ENCODE data around the gene CACNA2D2. TPM values are rescaled to one million over a fixed set of nuclear protein-coding genes. Genes with fewer than 3 reads are reported as not detected.

CACNA2D2 gene
- total RNA-seq, 1 donor from 2014 or later, result 1.00 TPM

DNA sequence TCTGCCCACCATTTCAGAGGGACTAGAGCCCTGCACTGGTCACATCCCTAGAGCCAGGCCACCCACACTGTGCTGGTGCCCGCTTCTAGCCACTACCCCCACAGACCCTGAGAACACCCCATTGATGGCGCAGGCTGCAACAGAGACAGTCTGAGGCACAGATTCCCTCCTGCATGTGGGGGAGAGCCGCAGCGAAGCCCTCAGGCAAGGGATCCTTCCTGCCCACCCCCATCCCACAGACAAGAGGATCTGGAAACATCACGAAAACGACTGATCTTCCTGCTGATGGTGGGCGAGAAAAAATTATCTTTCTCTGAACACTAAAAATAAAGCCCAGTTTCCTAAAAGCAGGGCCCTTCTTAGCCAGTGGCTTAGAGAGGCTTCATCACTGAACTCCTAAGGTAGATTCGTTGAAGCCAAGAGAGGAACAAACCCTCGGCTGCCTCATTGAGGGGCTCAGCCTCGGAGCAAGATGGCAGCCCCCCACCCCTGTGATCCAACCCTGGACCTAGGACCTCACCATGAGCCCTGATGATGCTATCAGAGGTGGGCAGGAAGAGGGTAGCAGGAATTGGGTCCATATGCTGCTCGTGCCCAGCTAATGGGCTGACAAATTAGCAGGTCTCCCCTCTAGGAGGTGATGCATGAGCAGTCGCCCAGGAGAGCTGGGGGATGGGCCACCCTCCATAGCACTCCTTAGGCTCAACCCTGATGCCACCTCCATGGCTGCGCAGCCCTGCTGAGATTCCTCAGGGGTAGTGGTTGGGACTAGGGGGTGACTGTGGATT is 54.5 kb downstream of the CACNA2D2 start:
- FAIRE-seq, result no peak
- Histone ChIP-seq H3K9me3 (ENCODE audit: insufficient read depth, low read depth, low read length) (no peaks in the 10 kb centered on the region), H3K79me2 (ENCODE audit: insufficient read depth, low read length) (no peaks in the 10 kb centered on the region), H3K4me2 (ENCODE audit: low read length) (no peak overlapping the region), H2AFZ (ENCODE audit: low read depth, low read length) (no peak overlapping the region), H3K9ac (ENCODE audit: low read length) (no peak overlapping the region), H4K20me1 (ENCODE audit: insufficient read depth, low read length) (no peaks in the 10 kb centered on the region), H3K27ac (ENCODE audit: low read depth, low read length) (no peak overlapping the region), H3K4me1 (ENCODE audit: insufficient read depth, low read length) (no peaks in the 10 kb centered on the region), H3K36me3 (ENCODE audit: insufficient read depth, low read length) (no peaks in the 10 kb centered on the region), H3K4me3 (ENCODE audit: insufficient read depth, low read depth, low read length) (no peak overlapping the region), H3K27me3 (ENCODE audit: insufficient read depth, low read length) (peaks cover 2% of the 10 kb centered on the region)
- no peaks in the 10 kb centered on the region for H3K9me3 Mint-ChIP-seq (ENCODE audit: unreplicated experiment)
- peaks cover 33% of the 10 kb centered on the region for H3K27me3 Mint-ChIP-seq (ENCODE audit: low read depth, unreplicated experiment)
- no peaks in the 10 kb centered on the region for H3K36me3 Mint-ChIP-seq (ENCODE audit: low read depth, unreplicated experiment)
- TF ChIP-seq, protein P1, sequence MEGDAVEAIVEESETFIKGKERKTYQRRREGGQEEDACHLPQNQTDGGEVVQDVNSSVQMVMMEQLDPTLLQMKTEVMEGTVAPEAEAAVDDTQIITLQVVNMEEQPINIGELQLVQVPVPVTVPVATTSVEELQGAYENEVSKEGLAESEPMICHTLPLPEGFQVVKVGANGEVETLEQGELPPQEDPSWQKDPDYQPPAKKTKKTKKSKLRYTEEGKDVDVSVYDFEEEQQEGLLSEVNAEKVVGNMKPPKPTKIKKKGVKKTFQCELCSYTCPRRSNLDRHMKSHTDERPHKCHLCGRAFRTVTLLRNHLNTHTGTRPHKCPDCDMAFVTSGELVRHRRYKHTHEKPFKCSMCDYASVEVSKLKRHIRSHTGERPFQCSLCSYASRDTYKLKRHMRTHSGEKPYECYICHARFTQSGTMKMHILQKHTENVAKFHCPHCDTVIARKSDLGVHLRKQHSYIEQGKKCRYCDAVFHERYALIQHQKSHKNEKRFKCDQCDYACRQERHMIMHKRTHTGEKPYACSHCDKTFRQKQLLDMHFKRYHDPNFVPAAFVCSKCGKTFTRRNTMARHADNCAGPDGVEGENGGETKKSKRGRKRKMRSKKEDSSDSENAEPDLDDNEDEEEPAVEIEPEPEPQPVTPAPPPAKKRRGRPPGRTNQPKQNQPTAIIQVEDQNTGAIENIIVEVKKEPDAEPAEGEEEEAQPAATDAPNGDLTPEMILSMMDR (IDR thresholded peaks at IDR 0.05; ENCODE audit: insufficient read depth, low read depth, low read length), result no peak
- TF ChIP-seq EZH2 (IDR thresholded peaks at IDR 0.05; ENCODE audit: insufficient read depth, low read length), result no peak
- no peak overlapping the region for H3K27ac Mint-ChIP-seq (ENCODE audit: unreplicated experiment)
- no peak overlapping the region for H3K4me3 Mint-ChIP-seq (ENCODE audit: unreplicated experiment)
- no peak for DNase-seq (ENCODE audit: low read depth)
- no peaks in the 10 kb centered on the region for H3K4me1 Mint-ChIP-seq (ENCODE audit: low read depth, unreplicated experiment)

DNA sequence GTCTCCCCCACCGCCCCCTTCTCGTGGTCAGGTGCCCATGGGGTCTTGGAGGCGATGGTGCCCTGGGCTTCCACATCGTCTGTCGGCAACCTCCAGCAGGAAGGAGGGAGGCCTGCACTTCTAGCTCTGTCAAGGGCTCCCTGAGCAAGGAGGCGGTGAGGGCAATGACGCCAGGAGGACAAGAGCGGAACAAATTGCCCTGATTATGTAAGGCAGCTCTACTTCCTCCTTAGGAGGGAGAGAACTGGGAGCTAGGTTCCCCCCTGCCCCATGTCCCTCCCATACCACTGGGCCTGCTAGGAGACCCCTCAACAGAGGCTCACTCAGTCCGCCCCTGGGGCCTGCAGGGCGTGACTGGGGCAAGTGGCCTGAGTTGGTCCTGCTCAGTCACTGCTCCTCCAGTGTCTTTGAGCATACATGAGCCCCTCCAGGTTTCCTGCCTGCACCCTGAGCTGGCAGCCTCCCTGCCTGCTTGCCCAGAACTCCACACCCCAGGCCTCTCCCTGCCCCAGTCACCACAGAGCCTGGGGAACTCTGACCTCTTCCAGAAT is 56.1 kb downstream of the CACNA2D2 start:
- Histone ChIP-seq H3K27ac (ENCODE audit: low read depth, low read length) (no peak overlapping the region), H3K79me2 (ENCODE audit: insufficient read depth, low read length) (no peaks in the 10 kb centered on the region), H2AFZ (ENCODE audit: low read depth, low read length) (no peak overlapping the region), H3K4me1 (ENCODE audit: insufficient read depth, low read length) (no peaks in the 10 kb centered on the region), H3K27me3 (ENCODE audit: insufficient read depth, low read length) (peaks cover 2% of the 10 kb centered on the region), H3K9me3 (ENCODE audit: insufficient read depth, low read depth, low read length) (no peaks in the 10 kb centered on the region), H3K4me2 (ENCODE audit: low read length) (no peak overlapping the region), H3K4me3 (ENCODE audit: insufficient read depth, low read depth, low read length) (no peak overlapping the region), H3K36me3 (ENCODE audit: insufficient read depth, low read length) (no peaks in the 10 kb centered on the region), H3K9ac (ENCODE audit: low read length) (no peak overlapping the region), H4K20me1 (ENCODE audit: insufficient read depth, low read length) (no peaks in the 10 kb centered on the region)
- H3K27me3 Mint-ChIP-seq (ENCODE audit: low read depth, unreplicated experiment), result peaks cover 33% of the 10 kb centered on the region
- TF ChIP-seq EZH2 (IDR thresholded peaks at IDR 0.05; ENCODE audit: insufficient read depth, low read length), result no peak
- TF ChIP-seq, protein P1 (IDR thresholded peaks at IDR 0.05; ENCODE audit: insufficient read depth, low read depth, low read length), result no peak
- FAIRE-seq, result no peak
- H3K27ac Mint-ChIP-seq (ENCODE audit: unreplicated experiment), result no peak overlapping the region
- no peaks in the 10 kb centered on the region for H3K36me3 Mint-ChIP-seq (ENCODE audit: low read depth, unreplicated experiment)
- H3K9me3 Mint-ChIP-seq (ENCODE audit: unreplicated experiment), result no peaks in the 10 kb centered on the region
- DNase-seq (ENCODE audit: low read depth), result no peak
- no peak overlapping the region for H3K4me3 Mint-ChIP-seq (ENCODE audit: unreplicated experiment)
- H3K4me1 Mint-ChIP-seq (ENCODE audit: low read depth, unreplicated experiment), result no peaks in the 10 kb centered on the region

- FAIRE-seq, result no peak
- Mint-ChIP-seq H3K27ac (ENCODE audit: unreplicated experiment) (no peak overlapping the region), H3K27me3 (ENCODE audit: low read depth, unreplicated experiment) (peaks cover 42% of the 10 kb centered on the region), H3K4me3 (ENCODE audit: unreplicated experiment) (no peak overlapping the region), H3K4me1 (ENCODE audit: low read depth, unreplicated experiment) (no peaks in the 10 kb centered on the region), H3K36me3 (ENCODE audit: low read depth, unreplicated experiment) (no peaks in the 10 kb centered on the region), H3K9me3 (ENCODE audit: unreplicated experiment) (no peaks in the 10 kb centered on the region)
- Histone ChIP-seq H4K20me1 (ENCODE audit: insufficient read depth, low read length) (no peaks in the 10 kb centered on the region), H3K9ac (ENCODE audit: low read length) (no peak overlapping the region), H3K4me3 (ENCODE audit: insufficient read depth, low read depth, low read length) (no peak overlapping the region), H3K27me3 (ENCODE audit: insufficient read depth, low read length) (peaks cover 2% of the 10 kb centered on the region), H3K27ac (ENCODE audit: low read depth, low read length) (no peak overlapping the region), H3K9me3 (ENCODE audit: insufficient read depth, low read depth, low read length) (no peaks in the 10 kb centered on the region), H3K79me2 (ENCODE audit: insufficient read depth, low read length) (no peaks in the 10 kb centered on the region), H3K4me2 (ENCODE audit: low read length) (no peak overlapping the region), H3K4me1 (ENCODE audit: insufficient read depth, low read length) (no peaks in the 10 kb centered on the region), H3K36me3 (ENCODE audit: insufficient read depth, low read length) (no peaks in the 10 kb centered on the region), H2AFZ (ENCODE audit: low read depth, low read length) (no peak overlapping the region)
- DNase-seq (ENCODE audit: low read depth), result no peak
- TF ChIP-seq, protein P1 (IDR thresholded peaks at IDR 0.05; ENCODE audit: insufficient read depth, low read depth, low read length), result no peak
- TF ChIP-seq EZH2 (IDR thresholded peaks at IDR 0.05; ENCODE audit: insufficient read depth, low read length), result no peak
These were observed 57.5 kb downstream of the CACNA2D2 start for GRCh38 chr3:50445919-50446318.
